K562 (cell line): ENCODE data around the gene MBNL2. TPM values are rescaled to one million over a fixed set of nuclear protein-coding genes. Genes with fewer than 3 reads are reported as not detected.

ENCODE experiments used
- AFF1 ChIP-seq, 2 experiments: fragments of 450-650 bp; IDR thresholded peaks; 2 replicates each; pipeline ENCODE4 v1.6.1; 2018; ENCODE audit warnings: mild to moderate bottlenecking in 2 of 2, low read depth in 1 of 2; ENCODE audit not compliant: partially characterized antibody in 2 of 2
- BRD4 ChIP-seq: fragments of 200-600 bp; sonication (generic); IDR thresholded peaks from 2 replicates; pipeline ENCODE4 v1.6.1; 2017; ENCODE audit warnings: inconsistent platforms
- BRF2 ChIP-seq: IDR thresholded peaks from 3 replicates; pipeline ENCODE4 v1.6.1; 2011; ENCODE audit warnings: borderline replicate concordance, mild to moderate bottlenecking; ENCODE audit not compliant: insufficient read length, insufficient read depth
- CBX5 ChIP-seq: IDR thresholded peaks from 2 replicates; pipeline ENCODE4 v1.6.1; 2014; ENCODE audit warnings: low read depth, borderline replicate concordance
- CXXC5 ChIP-seq: fragments of 250-450 bp; sonication (Bioruptor Pico); IDR thresholded peaks from 2 replicates; pipeline ENCODE4 v1.8.0; 2022; ENCODE audit warnings: inconsistent platforms, mild to moderate bottlenecking, moderate library complexity
- E2F4 ChIP-seq: sonication (generic); formaldehyde crosslinking; IDR thresholded peaks from 2 replicates; pipeline ENCODE4 v1.8.0; 2022; ENCODE audit warnings: mild to moderate bottlenecking, low read depth, missing genetic modification reagents
- MIER1 ChIP-seq: fragments of 450-650 bp; IDR thresholded peaks from 2 replicates; pipeline ENCODE4 v1.6.1; 2016; ENCODE audit warnings: antibody characterized with exemption, mild to moderate bottlenecking, low read depth
- POLR2AphosphoS5 ChIP-seq: IDR thresholded peaks from 2 replicates; pipeline ENCODE4 v1.6.1; 2011; ENCODE audit warnings: mild to moderate bottlenecking, low read depth, low read length, moderate library complexity; ENCODE audit not compliant: control insufficient read depth, insufficient read depth
- POLR3A ChIP-seq: IDR thresholded peaks from 2 replicates; pipeline ENCODE4 v1.6.1; 2011; ENCODE audit warnings: borderline replicate concordance, mild to moderate bottlenecking, moderate library complexity; ENCODE audit not compliant: insufficient read length, insufficient read depth; ENCODE audit errors: extremely low read depth
- PTBP1 ChIP-seq: fragments of 200-400 bp; formaldehyde crosslinking; IDR thresholded peaks from 2 replicates; pipeline ENCODE4 v1.6.1; 2017; ENCODE audit warnings: low read depth, low read length
- RBM14 ChIP-seq: fragments of 200-400 bp; formaldehyde crosslinking; IDR thresholded peaks from 2 replicates; pipeline ENCODE4 v1.6.1; 2018; ENCODE audit warnings: low read depth, mild to moderate bottlenecking, low read length, moderate library complexity, borderline replicate concordance; ENCODE audit not compliant: insufficient read depth
- SMAD1 ChIP-seq: fragments of 150-350 bp; IDR thresholded peaks from 2 replicates; pipeline ENCODE4 v1.6.1; 2014; ENCODE audit warnings: low read length, low read depth; ENCODE audit not compliant: partially characterized antibody
- SMARCC2 ChIP-seq: fragments of 450-650 bp; IDR thresholded peaks from 2 replicates; pipeline ENCODE4 v1.6.1; 2017; ENCODE audit warnings: antibody characterized with exemption, moderate library complexity, mild to moderate bottlenecking, low read depth
- TFAP4 ChIP-seq: sonication (generic); formaldehyde crosslinking; IDR thresholded peaks from 2 replicates; pipeline ENCODE4 v1.8.0; 2022; ENCODE audit warnings: missing genetic modification reagents, mild to moderate bottlenecking, moderate library complexity, borderline replicate concordance
- YY1 ChIP-seq, 3 experiments: IDR thresholded peaks; 2 replicates each; pipeline ENCODE4 v1.6.1; 2011; ENCODE audit warnings: low read length in 2 of 3, mild to moderate bottlenecking in 2 of 3, moderate library complexity in 2 of 3, borderline replicate concordance in 1 of 3, control low read depth in 1 of 3, low read depth in 1 of 3; ENCODE audit not compliant: insufficient read depth in 3 of 3, insufficient replicate concordance in 2 of 3, control insufficient read depth in 1 of 3, insufficient read length in 1 of 3; ENCODE audit errors: extremely low read depth in 1 of 3
- ZNF395 ChIP-seq: fragments of 200-800 bp; sonication (Bioruptor generic); IDR thresholded peaks from 2 replicates; pipeline ENCODE4 v1.6.1; 2017; ENCODE audit warnings: missing genetic modification characterization, missing compliant biosample characterization
- ZNF583 ChIP-seq: fragments of 250-450 bp; sonication (Bioruptor Pico); IDR thresholded peaks from 2 replicates; pipeline ENCODE4 v1.4.0; 2020
- ZNF696 ChIP-seq: fragments of 250-450 bp; sonication (Bioruptor Pico); conservative IDR thresholded peaks from 2 replicates; pipeline ENCODE4 v1.4.0; 2020; ENCODE audit warnings: mild to moderate bottlenecking, moderate library complexity
- polyA plus RNA-seq, 8 experiments: library from polyadenylated mRNA; depleted of rRNA in 4 of 8; stranded (reverse) in 5 of 8; unstranded in 3 of 8; fragments of >200 nt; fragmentation: Nextera tagmentation in 2 of 8; fragmentation: Illumina TruSeq in 1 of 8; extraction: Ambion mirVana in 2 of 8; extraction: Trizol in 1 of 8; gene quantifications; 2 replicates each; pipeline versions ENCODE4 v1.2.1 to v1.2.3, GENCODE V29; 2011 to 2014; ENCODE audit warnings: inconsistent platforms in 1 of 8, missing spikeins in 1 of 8
- total RNA-seq, 7 experiments: library from RNA; depleted of rRNA in 6 of 7; stranded (reverse); fragments of >200 nt in 6 of 7; fragmentation: Illumina TruSeq in 2 of 7; extraction: Trizol in 2 of 7; gene quantifications; 2 replicates each; pipeline versions ENCODE4 v1.2.1 to v1.2.3, GENCODE V29; 2011 to 2021; ENCODE audit warnings: low replicate concordance in 1 of 7

MBNL2 gene
- total and polyA plus RNA-seq, 9 of the 15 experiments (the other 6 are each of a cell fraction or from before 2014, with no cell fraction given), result 7.0 to 24.8 (median 13.8) TPM

GRCh38 chr13:97256343-97256783, 34.2 kb downstream of the MBNL2 start (continued):
- TF ChIP-seq YY1 (IDR thresholded peaks at IDR 0.05; ENCODE audit: borderline replicate concordance in 1 of 3, control insufficient read depth in 1 of 3, extremely low read depth in 1 of 3, insufficient read depth in 3 of 3, insufficient read length in 1 of 3, insufficient replicate concordance in 2 of 3, low read depth in 1 of 3, low read length in 2 of 3), result no peak
- TF ChIP-seq E2F4, result no peak
- TF ChIP-seq AFF1 (IDR thresholded peaks at IDR 0.05; ENCODE audit: low read depth in 1 of 2, partially characterized antibody in 2 of 2), result peak in 1 of 2 experiments; percentile 26
- no peak for TF ChIP-seq TFAP4
- TF ChIP-seq RBM14, result no peak
- TF ChIP-seq ZNF696 (CRISPR knock-in tag), result no peak
- peak; percentile 74; the same call in 1 of the 2 replicates for TF ChIP-seq SMARCC2
- TF ChIP-seq BRF2, result no peak
- no peak for TF ChIP-seq ZNF395 (CRISPR knock-in tag)
- TF ChIP-seq BRD4, result no peak
- TF ChIP-seq PTBP1, result no peak
- peak; percentile 49; the same call in 1 of the 2 replicates for TF ChIP-seq CXXC5 (CRISPR knock-in tag)
- TF ChIP-seq POLR3A, result no peak
- TF ChIP-seq SMAD1, result no peak
- TF ChIP-seq POLR2AphosphoS5, result no peak
- TF ChIP-seq CBX5, result no peak
- TF ChIP-seq MIER1, result no peak
- no peak for TF ChIP-seq ZNF583
